GM21717 (cell line): ENCODE measurements around the gene FMOD.
A peak's percentile ranks its signal among the peaks of the same experiment; 100 is the strongest.

ENCODE experiments used
- ATAC-seq: cut with Tn5 transposase; IDR thresholded peaks from one replicate; pipeline ENCODE4 v1.9.1; 2021; ENCODE audit warnings: mild to moderate bottlenecking, moderate library complexity; ENCODE audit not compliant: unreplicated experiment

FMOD gene

DNA sequence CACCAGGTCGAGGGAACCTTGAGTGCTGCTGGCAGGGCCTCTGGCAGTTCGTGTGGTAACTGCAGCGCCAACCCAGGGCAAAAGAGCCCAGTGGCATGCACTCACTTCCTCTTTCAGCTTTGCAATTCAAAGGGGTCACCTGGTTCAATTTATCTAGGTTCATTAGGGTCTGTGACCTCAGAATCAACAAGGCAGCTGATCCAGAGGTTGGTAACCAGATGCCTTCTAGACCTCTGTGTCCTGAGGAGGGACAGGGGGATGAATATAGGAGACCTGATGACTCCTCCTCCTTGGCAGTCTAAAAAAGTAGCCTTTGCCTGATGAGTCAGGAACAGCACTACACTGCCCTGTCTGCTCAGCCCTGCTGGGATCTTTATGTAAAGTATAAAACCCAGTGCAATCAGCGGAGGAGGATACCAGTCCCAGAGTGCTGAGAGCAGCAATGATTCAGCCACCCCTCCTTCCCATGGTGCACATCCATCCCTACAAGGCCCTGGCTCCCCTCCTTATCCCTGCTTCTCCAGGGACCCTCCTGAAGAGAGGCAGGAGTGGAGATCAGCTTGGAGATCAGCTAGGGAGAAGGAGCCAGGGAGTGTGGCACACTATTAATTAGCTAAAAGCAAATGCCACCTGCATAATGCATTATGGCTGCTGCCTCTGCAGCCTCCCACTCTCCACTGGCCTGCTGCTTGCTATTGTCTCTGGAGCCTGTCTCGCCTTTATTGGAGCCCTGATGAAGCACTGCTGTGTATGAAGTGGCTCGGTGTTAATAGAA lies 11.2 kb upstream of the FMOD start:
- no peak for ATAC-seq

- ATAC-seq: no peak
Observed at GRCh38 chr1:203360547-203361185, 9.7 kb upstream of the FMOD start.

- ATAC-seq: no peak
Observed at GRCh38 chr1:203359010-203359571, 8.2 kb upstream of the FMOD start.

- ATAC-seq: no peak
Observed at GRCh38 chr1:203354246-203354645, 3.3 kb upstream of the FMOD start.

GRCh38 chr1:203353486-203353885 lies 2.6 kb upstream of the FMOD start:
- no peak for ATAC-seq

GRCh38 chr1:203349773-203350524 lies 973 bp downstream of the FMOD start:
- ATAC-seq: no peak

DNA sequence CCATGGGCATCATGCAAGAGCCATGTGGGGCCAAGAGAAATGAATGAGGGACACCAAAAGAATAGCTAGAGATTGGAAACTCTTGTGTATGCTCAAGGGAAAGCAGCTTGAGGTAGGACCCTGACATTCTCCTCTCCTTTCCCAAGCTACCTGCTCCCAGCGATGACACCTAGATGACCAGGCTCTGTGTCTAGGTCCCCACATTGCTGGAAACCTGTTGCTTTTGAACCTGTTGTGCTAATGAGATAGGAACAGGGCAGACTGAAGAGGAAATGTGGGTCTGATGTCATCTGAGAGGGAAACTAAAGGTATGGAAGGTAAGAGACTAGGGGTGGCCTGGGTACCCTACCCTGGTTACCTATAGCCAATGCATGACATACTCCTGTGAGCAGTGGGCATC lies 1.8 kb downstream of the FMOD start:
- no peak for ATAC-seq

GRCh38 chr1:203346769-203347102 lies 4.2 kb downstream of the FMOD start:
- no peak for ATAC-seq

DNA sequence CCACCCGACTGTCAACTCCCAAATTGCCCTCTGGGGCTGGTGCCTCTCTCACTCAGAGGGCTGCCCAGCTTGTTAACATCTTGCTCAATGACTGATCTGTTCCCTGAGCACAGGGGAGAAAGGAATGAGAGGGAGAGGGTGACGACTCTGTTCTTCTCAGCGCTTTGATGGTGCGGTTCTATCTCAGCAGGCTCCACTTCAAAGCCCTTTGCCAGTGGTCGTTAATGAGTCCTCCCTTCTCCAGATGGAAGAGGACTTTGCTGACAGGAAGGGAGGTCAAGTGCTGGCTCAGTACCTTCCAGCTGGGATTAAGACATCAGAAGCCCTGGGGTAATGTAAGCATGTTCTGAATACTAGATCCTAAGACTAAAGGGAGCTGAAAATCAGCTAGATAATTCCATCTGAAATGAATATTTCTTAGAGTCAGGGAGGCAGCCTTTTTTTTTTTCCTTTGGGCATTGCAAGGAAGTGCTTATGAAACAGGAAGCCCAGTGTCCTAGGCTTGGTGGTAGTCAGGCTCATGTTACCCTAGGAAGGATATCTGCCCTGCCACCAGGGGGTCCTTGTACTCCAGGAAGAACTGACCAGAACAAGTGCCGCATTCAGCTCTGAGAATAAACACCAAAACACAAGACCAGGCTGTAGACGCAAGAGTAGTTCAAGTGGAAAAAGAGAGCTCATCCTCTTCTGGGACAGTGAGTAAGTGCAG lies 4.7 kb downstream of the FMOD start:
- no peak for ATAC-seq

GRCh38 chr1:203343956-203344754 lies 6.8 kb downstream of the FMOD start:
- ATAC-seq: no peak

GRCh38 chr1:203342192-203342940 lies 8.6 kb downstream of the FMOD start:
- no peak for ATAC-seq

GRCh38 chr1:203340112-203340790 lies 10.7 kb downstream of the FMOD start:
- ATAC-seq: no peak

DNA sequence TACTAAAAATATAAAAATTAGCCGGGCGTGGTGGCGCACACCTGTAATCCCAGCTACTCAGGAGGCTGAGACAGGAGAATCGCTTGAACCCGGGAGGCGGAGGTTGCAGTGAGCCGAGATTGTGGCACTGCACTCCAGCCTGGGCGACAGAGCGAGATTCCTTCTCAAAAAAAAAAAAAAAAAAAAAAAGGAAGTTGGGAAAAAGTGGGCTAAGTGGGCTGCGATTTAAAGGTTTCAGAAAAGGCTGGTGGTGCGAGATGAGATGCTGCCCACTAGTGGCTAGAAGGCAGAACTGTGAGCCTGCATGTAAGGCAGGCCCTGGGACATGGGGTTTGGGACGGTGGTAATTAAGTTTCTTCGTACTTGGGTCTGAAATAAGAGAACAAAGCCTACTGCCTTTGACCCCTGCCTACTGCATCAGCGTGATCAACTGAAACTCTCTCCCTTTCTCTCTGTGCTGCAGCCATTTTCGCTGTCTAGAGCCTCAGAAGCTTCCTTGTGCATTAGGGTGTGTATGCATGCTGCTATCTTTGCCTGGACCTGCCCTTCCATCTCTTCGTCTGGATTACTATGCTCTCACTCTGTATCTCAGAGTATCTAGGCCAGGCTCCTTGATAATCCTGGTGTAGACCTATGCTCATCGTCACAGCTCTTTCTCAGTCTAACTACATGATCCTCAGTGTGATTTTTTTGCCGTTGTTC lies 12.4 kb downstream of the FMOD start:
- no peak for ATAC-seq

- ATAC-seq: no peak
Observed at GRCh38 chr1:203336097-203336496, 14.8 kb downstream of the FMOD start.

DNA sequence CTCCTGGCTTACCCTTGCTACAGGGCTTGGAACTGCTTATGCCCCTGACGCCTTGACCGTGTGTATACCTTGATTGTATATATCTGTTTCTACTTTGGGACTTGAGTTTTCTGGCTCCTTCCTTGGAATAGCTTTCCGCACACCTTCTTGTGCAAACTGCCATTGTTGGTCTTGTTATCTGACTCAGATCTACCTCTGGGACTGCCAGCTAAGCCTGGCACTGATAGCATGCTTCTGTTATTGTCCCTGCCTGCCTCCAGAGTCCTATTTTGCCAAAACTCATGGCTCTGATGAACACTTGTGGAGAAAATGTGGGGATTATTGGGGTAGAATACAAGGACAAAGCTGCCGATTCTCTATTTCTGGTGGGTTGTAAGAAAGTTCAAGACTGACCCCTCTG lies 15.4 kb downstream of the FMOD start:
- no peak for ATAC-seq

GRCh38 chr1:203331224-203331623 lies 19.7 kb downstream of the FMOD start:
- ATAC-seq: no peak

DNA sequence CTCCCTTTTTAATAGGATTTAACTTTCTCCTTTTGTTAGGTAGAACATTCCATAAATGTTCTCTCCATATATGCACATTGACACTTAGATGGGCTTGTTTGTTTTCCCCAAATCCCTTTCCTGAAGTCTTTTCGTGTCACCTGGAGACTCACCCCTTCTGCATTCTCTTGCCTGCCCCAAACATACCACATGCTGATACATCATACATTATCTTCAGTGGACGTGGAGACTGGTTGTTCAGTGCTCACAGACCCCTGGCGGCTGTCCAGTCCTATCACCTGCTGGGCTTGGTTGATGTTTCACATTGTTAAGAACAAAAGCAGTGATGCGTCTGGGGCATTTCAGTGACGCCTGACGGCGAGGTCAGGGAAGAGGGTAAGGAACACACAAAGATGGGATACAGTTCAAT lies 22.2 kb downstream of the FMOD start:
- no peak for ATAC-seq

- ATAC-seq: peak; percentile 26
Observed at GRCh38 chr1:203327684-203328457, 23.1 kb downstream of the FMOD start.
